Panc1 (cell line): ENCODE data around the gene CHRNA7. TPM values are rescaled to one million over a fixed set of nuclear protein-coding genes. Genes with fewer than 3 reads are reported as not detected.

Experiments used
- ATAC-seq: fragments of 200-7000 bp; cut with Tn5 transposase; 2 replicates; pipeline ENCODE4 v1.9.1; 2020; ENCODE audit warnings: mild to moderate bottlenecking, moderate library complexity
- BruUV-seq: library from RNA; stranded (reverse); fragments of 400-500 nt; replicated peaks from 2 replicates; lab custom pipeline; 2021; lab: Mats Ljungman, UMichigan
- CTCF ChIA-PET: fragments of 300-600 bp; sonication (Branson Sonifier 250); formaldehyde crosslinking; loops from one replicate; lab custom pipeline; 2022; ENCODE audit warnings: antibody characterized with exemption; lab: Charles Lee
- POLR2A ChIA-PET: fragments of 300-600 bp; sonication (Branson Sonifier 250); formaldehyde crosslinking; loops from one replicate; lab custom pipeline; 2022; ENCODE audit warnings: antibody characterized with exemption; lab: Charles Lee
- DNase-seq: peaks from one replicate; pipeline ENCODE4 v3.0.0-alpha.2; 2010; ENCODE audit warnings: low read depth, low spot score
- H3K27ac ChIP-seq: 2 replicates; pipeline ENCODE4 v1.5.1; 2011; ENCODE audit warnings: mild to moderate bottlenecking, low read length, inconsistent platforms
- H3K27me3 ChIP-seq: fragments of 200-500 bp; sonication (Bioruptor generic); 2 replicates; pipeline ENCODE4 v1.6.0; 2014; ENCODE audit warnings: low read length, inconsistent platforms; ENCODE audit not compliant: control insufficient read depth, insufficient read depth
- H3K36me3 ChIP-seq: fragments of 200-500 bp; sonication (Bioruptor generic); 2 replicates; pipeline ENCODE4 v1.5.1; 2014; ENCODE audit warnings: inconsistent platforms, mild to moderate bottlenecking, low read length, moderate library complexity; ENCODE audit not compliant: control insufficient read depth, insufficient read depth
- H3K4me1 ChIP-seq: 2 replicates; pipeline ENCODE4 v1.5.1; 2011; ENCODE audit warnings: inconsistent platforms, mild to moderate bottlenecking, low read length, moderate library complexity; ENCODE audit not compliant: control insufficient read depth, insufficient read depth
- H3K4me3 ChIP-seq, 2 experiments: 2 replicates each; pipeline ENCODE4 v1.5.1; 2011 to 2012; ENCODE audit warnings: low read depth in 2 of 2, low read length in 2 of 2, mild to moderate bottlenecking in 2 of 2, inconsistent platforms in 1 of 2, moderate library complexity in 1 of 2
- H3K9me3 ChIP-seq: fragments of 200-500 bp; sonication (Bioruptor generic); 2 replicates; pipeline ENCODE4 v1.5.1; 2014; ENCODE audit warnings: low read depth, mild to moderate bottlenecking, inconsistent platforms, low read length, moderate library complexity; ENCODE audit not compliant: control insufficient read depth, insufficient read depth
- CTCF ChIP-seq: fragments of 450-650 bp; IDR thresholded peaks from 2 replicates; pipeline ENCODE4 v1.5.1; 2017; ENCODE audit warnings: mild to moderate bottlenecking
- POLR2AphosphoS5 ChIP-seq: IDR thresholded peaks from 2 replicates; pipeline ENCODE4 v1.6.1; 2012; ENCODE audit warnings: mild to moderate bottlenecking, low read depth, low read length, moderate library complexity
- REST ChIP-seq, 2 experiments: IDR thresholded peaks; 2 replicates each; pipeline ENCODE4 v1.6.1; 2011 to 2012; ENCODE audit warnings: low read depth in 2 of 2, control low read depth in 1 of 2, low read length in 1 of 2, mild to moderate bottlenecking in 1 of 2, moderate library complexity in 1 of 2; ENCODE audit not compliant: insufficient read depth in 1 of 2
- SIN3A ChIP-seq: IDR thresholded peaks from 2 replicates; pipeline ENCODE4 v1.6.1; 2012; ENCODE audit warnings: low read depth, mild to moderate bottlenecking, low read length, moderate library complexity, borderline replicate concordance; ENCODE audit not compliant: insufficient read depth
- TCF7L2 ChIP-seq: IDR thresholded peaks from 2 replicates; pipeline ENCODE4 v1.6.1; 2011; ENCODE audit warnings: mild to moderate bottlenecking, low read depth, low read length, inconsistent platforms
- in situ Hi-C: cut with HindIII; loops from 2 replicates; pipeline ENCODE4 v1.10.0; 2016; ENCODE audit warnings: low sequenced_read_pairs, low pct_unique_long_range_greater_than_20kb
- intact Hi-C: fragments of 100-400 bp; cut with micrococcal nuclease; formaldehyde crosslinking; loops from one replicate; pipeline ENCODE4 v1.10.0; 2022; ENCODE audit not compliant: unreplicated experiment
- total RNA-seq: library from RNA; stranded (reverse); gene quantifications from one replicate; pipeline ENCODE4 v1.2.1, GENCODE V29; 2021; ENCODE audit not compliant: unreplicated experiment

The CHRNA7 gene
- total RNA-seq, 1 experiment from 2014 or later, result 3.3 TPM

GRCh38 chr15:32105258-32106241 lies 75.2 kb downstream of the CHRNA7 start:
- no peaks in the 10 kb centered on the region for H3K9me3 ChIP-seq
- no peaks in the 10 kb centered on the region for H3K36me3 ChIP-seq
- in situ Hi-C loops, result no loop called here
- BruUV-seq, result no TSS peak
- no peak overlapping the region for H3K27ac ChIP-seq
- ATAC-seq (no peak), DNase-seq (no peak)
- intact Hi-C loops, result no loop called here
- H3K4me1 ChIP-seq, result no peaks in the 10 kb centered on the region
- no peaks in the 10 kb centered on the region; the same call in 1 of the 2 replicates for H3K27me3 ChIP-seq
- ChIA-PET POLR2A (no interaction called here), CTCF (no interaction called here)
- no peak for TF ChIP-seq TCF7L2
- TF ChIP-seq POLR2AphosphoS5, result no peak
- no peak for TF ChIP-seq REST (IDR thresholded peaks at IDR 0.05; ENCODE audit: insufficient read depth in 1 of 2, low read depth in 2 of 2, low read length in 1 of 2)
- no peak for TF ChIP-seq SIN3A
- no peak for TF ChIP-seq CTCF
- H3K4me3 ChIP-seq, result no peak overlapping the region

GRCh38 chr15:32106401-32107381 lies 76.4 kb downstream of the CHRNA7 start:
- in situ Hi-C loops, result no loop called here
- intact Hi-C loops, result no loop called here
- POLR2A ChIA-PET, result no interaction called here
- Histone ChIP-seq H3K9me3 (no peaks in the 10 kb centered on the region), H3K4me3 (no peak overlapping the region), H3K4me1 (no peaks in the 10 kb centered on the region), H3K27me3 (no peaks in the 10 kb centered on the region; the same call in 1 of the 2 replicates), H3K36me3 (no peaks in the 10 kb centered on the region), H3K27ac (no peak overlapping the region)
- no peak for DNase-seq
- BruUV-seq, result no TSS peak
- TF ChIP-seq REST (IDR thresholded peaks at IDR 0.05; ENCODE audit: insufficient read depth in 1 of 2, low read depth in 2 of 2, low read length in 1 of 2), result no peak
- no peak for TF ChIP-seq CTCF
- no peak for TF ChIP-seq TCF7L2
- no peak for TF ChIP-seq POLR2AphosphoS5
- no peak for TF ChIP-seq SIN3A
- no peak for ATAC-seq
- CTCF ChIA-PET, result no interaction called here
